Myocyte (in vitro differentiated cells): ENCODE data around the gene FBXW11. TPM values are rescaled to one million over a fixed set of nuclear protein-coding genes. Genes with fewer than 3 reads are reported as not detected.
A peak's percentile ranks its signal among the peaks of the same experiment; 100 is the strongest.
"Not testable (repeated sequence)": the region's sequence is repeated elsewhere in the genome, so short reads cannot be mapped to it uniquely, and the experiment has no call there.

Experiments
- DNase-seq: peaks from one replicate; pipeline ENCODE4 v3.0.0-alpha.2; 2012; ENCODE audit warnings: low read depth
- total RNA-seq: library from RNA; depleted of rRNA; stranded (reverse); fragments of >200 nt; gene quantifications from 2 replicates; pipeline ENCODE4 v1.2.3, GENCODE V29; 2014

The FBXW11 gene
- total RNA-seq, 1 donor from 2014 or later: 122 TPM

- no peak for DNase-seq
These were observed 19.7 kb downstream of the FBXW11 start for GRCh38 chr5:171986772-171987171.

GRCh38 chr5:171984748-171985419 is 21.6 kb downstream of the FBXW11 start:
- DNase-seq: peak; percentile 89

GRCh38 chr5:171981847-171982246 is 24.6 kb downstream of the FBXW11 start:
- DNase-seq: no peak

GRCh38 chr5:171980792-171981191 is 25.6 kb downstream of the FBXW11 start:
- no peak for DNase-seq

- DNase-seq: no peak
These were observed 26.8 kb downstream of the FBXW11 start for GRCh38 chr5:171979606-171980005.

- no peak for DNase-seq
These were observed 27.9 kb downstream of the FBXW11 start for GRCh38 chr5:171978519-171978918.

GRCh38 chr5:171978016-171978415 is 28.4 kb downstream of the FBXW11 start:
- DNase-seq: no peak

- DNase-seq: not testable (repeated sequence)
These were observed 29.0 kb downstream of the FBXW11 start for GRCh38 chr5:171977244-171977950.

GRCh38 chr5:171975877-171976667 is 30.4 kb downstream of the FBXW11 start:
- no peak for DNase-seq

GRCh38 chr5:171975262-171975876 is 31.1 kb downstream of the FBXW11 start:
- no peak for DNase-seq

GRCh38 chr5:171970826-171971225 is 35.6 kb downstream of the FBXW11 start:
- DNase-seq: no peak

- DNase-seq: no peak
These were observed 37.1 kb downstream of the FBXW11 start for GRCh38 chr5:171969288-171969880.

GRCh38 chr5:171968531-171968930 is 37.9 kb downstream of the FBXW11 start:
- DNase-seq: no peak

- DNase-seq: no peak
These were observed 39.5 kb downstream of the FBXW11 start for GRCh38 chr5:171966964-171967363.

- peak; percentile 33 for DNase-seq
These were observed 40.2 kb downstream of the FBXW11 start for GRCh38 chr5:171966270-171966669.

GRCh38 chr5:171965745-171966144 is 40.7 kb downstream of the FBXW11 start:
- no peak for DNase-seq

- no peak for DNase-seq
These were observed 43.0 kb downstream of the FBXW11 start for GRCh38 chr5:171963416-171963815.

GRCh38 chr5:171961117-171961516 is 45.3 kb downstream of the FBXW11 start:
- no peak for DNase-seq

GRCh38 chr5:171957591-171958251 is 48.7 kb downstream of the FBXW11 start:
- no peak for DNase-seq

GRCh38 chr5:171956887-171957495 is 49.4 kb downstream of the FBXW11 start:
- DNase-seq: no peak
